ENCODE data around the gene GHITM.
A peak's percentile ranks its signal among the peaks of the same experiment; 100 is the strongest.
"Not testable (repeated sequence)": the region's sequence is repeated elsewhere in the genome, so short reads cannot be mapped to it uniquely, and the experiment has no call there.

The GHITM gene

DNA sequence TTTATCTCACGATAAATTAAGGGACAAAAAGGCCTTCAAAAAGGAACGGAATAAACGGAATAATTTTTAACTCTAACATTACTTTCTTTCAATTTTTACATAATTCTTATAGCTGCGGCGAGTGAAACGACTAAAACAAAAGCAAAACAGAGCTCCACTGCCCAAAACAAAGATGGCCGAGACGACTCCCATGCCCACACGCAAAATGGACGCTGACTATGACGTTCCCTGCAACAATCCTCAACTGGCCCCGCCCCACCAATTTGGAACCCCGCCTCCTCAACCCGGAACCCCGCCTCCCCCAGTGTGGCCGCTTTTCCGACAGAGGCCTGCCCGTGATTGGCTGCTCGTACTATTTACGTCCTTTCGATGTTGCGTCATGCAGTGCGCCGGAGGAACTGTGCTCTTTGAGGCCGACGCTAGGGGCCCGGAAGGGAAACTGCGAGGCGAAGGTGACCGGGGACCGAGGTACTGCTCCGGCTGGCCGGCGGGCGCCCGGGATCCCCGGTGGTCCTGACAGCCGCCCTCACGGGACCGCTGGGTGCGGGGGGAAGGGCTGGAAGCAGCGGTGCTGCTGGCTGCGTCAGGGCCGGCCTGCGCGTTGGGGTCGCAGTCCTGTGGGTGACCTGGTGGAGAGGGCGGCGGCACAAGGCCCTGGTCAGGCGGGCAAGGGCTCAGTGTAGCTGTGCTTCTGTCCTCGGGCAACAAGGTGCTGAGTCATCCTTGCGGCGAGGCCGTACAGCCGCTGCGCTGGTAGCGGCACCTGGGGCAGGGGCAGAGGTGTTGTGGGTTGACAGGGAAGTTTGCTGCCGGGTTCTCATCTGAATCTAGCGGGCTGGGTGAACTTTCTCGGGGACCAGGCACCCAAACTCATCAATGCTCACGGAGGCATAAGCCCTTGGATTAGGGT lies at the start of gene GHITM:
GHITM (plus strand) TSS at position 384 of the 910 bp plus-strand sequence. CDS start 1,992 bp downstream, outside the sequence.
- H3K27ac ChIP-seq: peak within 1 kb of the TSS; percentile 89
- TF ChIP-seq, protein P1, sequence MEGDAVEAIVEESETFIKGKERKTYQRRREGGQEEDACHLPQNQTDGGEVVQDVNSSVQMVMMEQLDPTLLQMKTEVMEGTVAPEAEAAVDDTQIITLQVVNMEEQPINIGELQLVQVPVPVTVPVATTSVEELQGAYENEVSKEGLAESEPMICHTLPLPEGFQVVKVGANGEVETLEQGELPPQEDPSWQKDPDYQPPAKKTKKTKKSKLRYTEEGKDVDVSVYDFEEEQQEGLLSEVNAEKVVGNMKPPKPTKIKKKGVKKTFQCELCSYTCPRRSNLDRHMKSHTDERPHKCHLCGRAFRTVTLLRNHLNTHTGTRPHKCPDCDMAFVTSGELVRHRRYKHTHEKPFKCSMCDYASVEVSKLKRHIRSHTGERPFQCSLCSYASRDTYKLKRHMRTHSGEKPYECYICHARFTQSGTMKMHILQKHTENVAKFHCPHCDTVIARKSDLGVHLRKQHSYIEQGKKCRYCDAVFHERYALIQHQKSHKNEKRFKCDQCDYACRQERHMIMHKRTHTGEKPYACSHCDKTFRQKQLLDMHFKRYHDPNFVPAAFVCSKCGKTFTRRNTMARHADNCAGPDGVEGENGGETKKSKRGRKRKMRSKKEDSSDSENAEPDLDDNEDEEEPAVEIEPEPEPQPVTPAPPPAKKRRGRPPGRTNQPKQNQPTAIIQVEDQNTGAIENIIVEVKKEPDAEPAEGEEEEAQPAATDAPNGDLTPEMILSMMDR (conservative IDR thresholded peaks at IDR 0.05): peak; percentile 23
- TF ChIP-seq ZFX (IDR thresholded peaks at IDR 0.05): peak; percentile 95

- H3K27ac ChIP-seq: no peak overlapping the region
- TF ChIP-seq, protein P1 (conservative IDR thresholded peaks at IDR 0.05): no peak
- no peak for TF ChIP-seq ZFX (IDR thresholded peaks at IDR 0.05)
These were observed 43.4 kb upstream of the GHITM start for GRCh38 chr10:84095811-84096497.

DNA sequence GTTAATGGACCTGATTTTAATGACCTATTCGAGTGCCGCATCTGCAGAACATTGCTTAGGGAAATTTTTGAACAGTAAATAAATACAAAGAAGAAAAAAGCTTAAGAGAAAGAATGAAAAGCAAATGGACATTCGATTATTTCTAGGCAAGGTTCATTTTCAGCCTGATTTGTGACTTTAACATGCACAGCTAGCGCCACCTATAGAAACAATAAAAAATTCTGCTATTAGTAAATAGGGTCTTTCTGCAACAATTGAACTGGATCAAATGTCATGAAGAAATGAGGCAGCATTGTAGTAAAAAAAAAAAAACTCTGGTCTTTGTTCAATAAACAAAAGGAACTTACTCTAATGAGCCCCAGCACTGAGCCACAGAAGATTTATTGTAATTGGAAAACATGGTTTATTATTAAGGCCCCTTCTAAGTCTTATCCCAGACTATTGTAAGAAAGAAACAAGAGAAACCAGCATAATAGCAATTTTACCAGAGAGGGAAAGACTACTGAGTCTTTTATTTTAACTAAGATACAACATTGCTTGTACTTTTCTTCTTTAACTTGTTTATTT lies 41.4 kb upstream of the GHITM start:
- H3K27ac ChIP-seq: no peak overlapping the region

DNA sequence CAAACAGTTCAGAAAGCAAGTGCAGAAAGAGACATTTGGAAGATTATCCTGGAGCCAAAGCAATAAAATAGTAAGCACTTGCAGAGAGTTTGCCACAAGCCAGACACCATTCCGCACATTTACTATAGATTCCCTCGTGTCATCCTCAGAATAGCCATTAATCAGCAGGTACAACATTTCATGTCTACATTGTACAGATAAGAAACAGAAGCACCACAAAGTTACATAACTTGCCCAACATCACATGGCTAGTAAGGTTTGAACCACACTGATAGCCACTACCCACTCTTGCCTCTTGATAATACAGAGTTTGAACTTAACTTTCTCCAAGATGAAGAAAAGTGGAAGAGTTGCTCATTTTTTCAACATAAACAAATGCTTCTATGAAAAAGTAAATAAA lies 40.6 kb upstream of the GHITM start:
- TF ChIP-seq, protein P1 (conservative IDR thresholded peaks at IDR 0.05): no peak
- TF ChIP-seq ZFX (IDR thresholded peaks at IDR 0.05): no peak
- H3K27ac ChIP-seq: no peak overlapping the region

More for the DNA sequence above, 41.4 kb upstream of the GHITM start:
- TF ChIP-seq, protein P1 (conservative IDR thresholded peaks at IDR 0.05): peak; percentile 85
- no peak for TF ChIP-seq ZFX (IDR thresholded peaks at IDR 0.05)

DNA sequence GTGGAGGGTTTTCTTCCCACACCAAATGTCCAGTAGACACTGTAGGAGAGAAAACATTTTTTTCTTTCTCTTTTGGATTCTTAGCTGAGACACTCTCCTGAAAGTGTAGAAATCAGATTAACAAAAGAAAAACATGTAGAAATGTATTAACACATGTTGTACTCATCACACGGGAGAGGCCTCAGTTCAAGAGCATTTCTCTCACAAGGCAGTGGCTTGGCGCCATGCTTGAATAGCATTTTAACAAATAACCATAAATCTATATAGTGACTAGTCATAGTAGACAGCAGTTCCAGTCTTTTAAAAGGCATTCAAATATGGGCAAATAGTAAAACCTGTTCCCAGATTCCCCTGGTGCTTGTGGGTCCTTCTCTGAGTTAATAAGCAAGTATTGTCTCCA lies 38.3 kb upstream of the GHITM start:
- TF ChIP-seq, protein P1 (conservative IDR thresholded peaks at IDR 0.05): no peak
- no peak for TF ChIP-seq ZFX (IDR thresholded peaks at IDR 0.05)
- no peak overlapping the region for H3K27ac ChIP-seq

GRCh38 chr10:84108797-84109196 lies 30.5 kb upstream of the GHITM start:
- no peak overlapping the region for H3K27ac ChIP-seq
- TF ChIP-seq, protein P1 (conservative IDR thresholded peaks at IDR 0.05): no peak
- no peak for TF ChIP-seq ZFX (IDR thresholded peaks at IDR 0.05)

DNA sequence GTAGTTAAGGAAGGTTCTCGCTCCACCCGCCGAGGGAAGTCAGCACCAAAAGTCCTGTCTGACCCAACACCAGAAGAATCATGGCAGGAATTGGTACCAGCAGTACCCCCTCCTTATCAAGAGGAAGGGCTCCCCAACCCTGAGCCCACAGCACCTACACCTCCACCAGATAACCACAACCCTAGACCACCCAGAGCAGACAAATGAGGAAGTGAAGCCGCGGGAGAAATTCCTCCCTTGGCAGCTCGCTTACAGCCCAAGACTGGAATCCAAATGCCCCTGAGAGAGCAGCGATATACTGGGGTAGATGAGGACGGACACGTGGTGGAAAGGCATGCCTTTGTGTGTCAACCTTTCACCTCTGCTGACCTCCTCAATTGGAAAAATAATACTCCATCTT lies 29.5 kb upstream of the GHITM start:
- not testable (repeated sequence) for H3K27ac ChIP-seq

GRCh38 chr10:84113468-84113867 lies 25.8 kb upstream of the GHITM start:
- H3K27ac ChIP-seq: not testable (repeated sequence)
